GM12865 (cell line): ENCODE data around the gene SPATA33.

Experiments used
- DNase-seq: peaks from one replicate; pipeline ENCODE4 v3.0.0; 2010; ENCODE audit warnings: low read depth
- H3K4me3 ChIP-seq: 2 replicates; pipeline ENCODE4 v1.5.1; 2011; ENCODE audit warnings: mild to moderate bottlenecking, low read depth, low read length, control low read depth
- CTCF ChIP-seq: IDR thresholded peaks from 2 replicates; pipeline ENCODE4 v1.5.1; 2011; ENCODE audit warnings: low read length, control low read depth, low read depth, inconsistent platforms; ENCODE audit not compliant: insufficient read depth; ENCODE audit errors: missing control alignments

The SPATA33 gene

GRCh38 chr16:89641458-89642119 is 16.0 kb upstream of the SPATA33 start:
- no peak overlapping the region for H3K4me3 ChIP-seq
- DNase-seq = no peak
- no peak for TF ChIP-seq CTCF

- no peak for TF ChIP-seq CTCF
- DNase-seq = no peak
- H3K4me3 ChIP-seq = no peak overlapping the region
Observed at GRCh38 chr16:89642574-89642973, 15.1 kb upstream of the SPATA33 start.

GRCh38 chr16:89643769-89644300 is 13.8 kb upstream of the SPATA33 start:
- no peak overlapping the region for H3K4me3 ChIP-seq
- no peak for DNase-seq
- TF ChIP-seq CTCF = no peak

DNA sequence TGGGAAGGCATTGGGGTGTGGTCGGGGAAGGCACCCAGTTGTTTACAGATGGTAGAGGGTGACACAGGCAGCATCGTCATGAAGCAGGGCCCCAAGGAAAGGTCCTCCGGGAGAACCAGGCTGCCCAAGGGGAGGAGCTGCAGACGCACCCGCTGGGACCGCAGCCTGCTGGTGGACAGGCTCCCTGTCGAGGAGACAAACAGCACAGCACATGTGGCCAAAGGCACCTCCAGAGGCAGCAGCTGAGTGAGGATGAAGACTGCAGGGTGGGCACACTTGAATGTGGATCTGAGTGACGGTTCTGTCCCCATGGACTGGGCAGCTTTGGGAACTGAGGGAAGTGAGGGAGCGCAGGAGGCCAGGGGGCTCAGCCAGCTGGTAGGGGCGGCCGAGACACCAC is 12.5 kb upstream of the SPATA33 start:
- TF ChIP-seq CTCF = no peak
- no peak for DNase-seq
- no peak overlapping the region for H3K4me3 ChIP-seq

DNA sequence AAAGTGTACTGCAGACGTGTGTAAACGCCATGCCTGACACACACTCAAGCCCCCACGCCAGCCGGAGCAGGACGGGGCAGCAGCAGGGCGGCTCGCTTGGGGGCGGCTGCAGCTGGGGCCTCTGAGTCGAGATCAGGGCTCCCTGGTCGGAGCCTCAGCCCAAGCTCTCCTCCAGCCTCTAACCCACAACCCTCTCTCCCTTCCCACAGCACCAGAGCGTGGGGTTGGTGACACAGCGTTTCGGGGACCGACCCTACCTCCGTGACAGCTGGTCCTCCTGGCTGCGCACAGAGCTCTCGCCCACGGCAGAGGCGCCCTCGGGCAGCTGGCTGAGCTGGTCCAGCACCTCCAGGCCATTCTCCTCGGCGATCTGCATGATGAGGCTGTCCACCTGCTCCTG is 11.4 kb upstream of the SPATA33 start:
- DNase-seq = no peak
- H3K4me3 ChIP-seq = no peak overlapping the region

GRCh38 chr16:89646906-89647305 is 10.7 kb upstream of the SPATA33 start:
- DNase-seq = no peak
- no peak overlapping the region for H3K4me3 ChIP-seq
- no peak for TF ChIP-seq CTCF

More for the DNA sequence above, 11.4 kb upstream of the SPATA33 start:
- no peak for TF ChIP-seq CTCF

GRCh38 chr16:89651584-89651983 is 6.1 kb upstream of the SPATA33 start:
- no peak overlapping the region for H3K4me3 ChIP-seq
- no peak for DNase-seq
- TF ChIP-seq CTCF = no peak
